ENCODE measurements around the gene ANKRD16.

The ANKRD16 gene

DNA sequence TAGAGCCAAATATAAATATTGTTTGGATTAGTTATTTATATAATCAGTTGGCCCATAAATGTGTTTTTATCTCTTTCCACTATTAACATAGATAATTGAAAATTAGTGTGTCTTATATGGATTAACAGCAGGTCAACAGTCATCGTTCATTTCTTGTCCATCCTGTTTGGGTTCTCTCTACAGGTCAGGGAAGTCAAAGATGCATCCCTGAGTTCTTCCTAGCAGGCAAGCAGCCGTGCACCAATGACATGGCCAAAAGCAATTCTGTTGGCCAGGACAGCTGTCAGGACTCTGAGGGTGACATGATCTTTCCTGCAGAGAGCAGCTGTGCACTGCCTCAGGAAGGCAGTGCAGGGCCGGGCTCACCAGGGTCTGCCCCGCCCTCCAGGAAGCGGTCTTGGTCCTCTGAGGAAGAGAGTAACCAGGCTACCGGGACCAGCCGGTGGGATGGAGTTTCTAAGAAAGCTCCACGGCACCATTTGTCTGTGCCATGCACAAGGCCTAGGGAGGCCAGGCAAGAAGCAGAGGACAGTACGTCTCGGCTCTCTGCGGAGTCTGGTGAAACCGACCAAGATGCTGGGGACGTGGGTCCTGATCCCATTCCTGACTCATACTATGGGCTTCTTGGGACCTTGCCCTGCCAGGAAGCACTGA, 16.3 kb upstream of the ANKRD16 start:
- TF ChIP-seq, protein P1, sequence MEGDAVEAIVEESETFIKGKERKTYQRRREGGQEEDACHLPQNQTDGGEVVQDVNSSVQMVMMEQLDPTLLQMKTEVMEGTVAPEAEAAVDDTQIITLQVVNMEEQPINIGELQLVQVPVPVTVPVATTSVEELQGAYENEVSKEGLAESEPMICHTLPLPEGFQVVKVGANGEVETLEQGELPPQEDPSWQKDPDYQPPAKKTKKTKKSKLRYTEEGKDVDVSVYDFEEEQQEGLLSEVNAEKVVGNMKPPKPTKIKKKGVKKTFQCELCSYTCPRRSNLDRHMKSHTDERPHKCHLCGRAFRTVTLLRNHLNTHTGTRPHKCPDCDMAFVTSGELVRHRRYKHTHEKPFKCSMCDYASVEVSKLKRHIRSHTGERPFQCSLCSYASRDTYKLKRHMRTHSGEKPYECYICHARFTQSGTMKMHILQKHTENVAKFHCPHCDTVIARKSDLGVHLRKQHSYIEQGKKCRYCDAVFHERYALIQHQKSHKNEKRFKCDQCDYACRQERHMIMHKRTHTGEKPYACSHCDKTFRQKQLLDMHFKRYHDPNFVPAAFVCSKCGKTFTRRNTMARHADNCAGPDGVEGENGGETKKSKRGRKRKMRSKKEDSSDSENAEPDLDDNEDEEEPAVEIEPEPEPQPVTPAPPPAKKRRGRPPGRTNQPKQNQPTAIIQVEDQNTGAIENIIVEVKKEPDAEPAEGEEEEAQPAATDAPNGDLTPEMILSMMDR (IDR thresholded peaks at IDR 0.05; ENCODE audit: low read depth, low read length, missing control alignments) = no peak
- no peak for DNase-seq (ENCODE audit: low read depth)

DNA sequence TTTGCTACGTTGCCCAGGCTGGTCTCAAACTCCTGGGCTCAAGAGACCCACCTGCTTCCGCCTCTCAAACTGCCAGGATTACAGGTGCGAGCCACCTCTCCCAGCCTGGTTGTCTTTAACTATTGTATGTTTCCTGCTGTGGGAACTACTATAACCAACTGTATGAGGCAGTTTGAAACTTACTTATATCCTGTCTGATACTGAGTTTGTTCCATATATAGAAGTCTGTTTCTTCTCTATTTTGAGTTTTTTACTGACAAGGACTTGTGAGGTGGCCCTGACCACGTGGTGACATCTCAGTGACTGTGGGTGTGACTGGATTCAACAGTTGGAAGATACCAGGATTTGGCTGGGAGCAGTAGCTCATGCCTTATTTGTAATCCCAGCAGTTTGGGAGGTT, 14.5 kb upstream of the ANKRD16 start:
- DNase-seq (ENCODE audit: low read depth) = peak; percentile 77
- TF ChIP-seq, protein P1 (IDR thresholded peaks at IDR 0.05; ENCODE audit: low read depth, low read length, missing control alignments) = no peak
- no peak overlapping the region; the same call in 1 of the 2 replicates for H3K4me3 ChIP-seq (ENCODE audit: low read depth, low read length)

More for the DNA sequence above, 16.3 kb upstream of the ANKRD16 start:
- H3K4me3 ChIP-seq (ENCODE audit: low read depth, low read length) = no peak overlapping the region

DNA sequence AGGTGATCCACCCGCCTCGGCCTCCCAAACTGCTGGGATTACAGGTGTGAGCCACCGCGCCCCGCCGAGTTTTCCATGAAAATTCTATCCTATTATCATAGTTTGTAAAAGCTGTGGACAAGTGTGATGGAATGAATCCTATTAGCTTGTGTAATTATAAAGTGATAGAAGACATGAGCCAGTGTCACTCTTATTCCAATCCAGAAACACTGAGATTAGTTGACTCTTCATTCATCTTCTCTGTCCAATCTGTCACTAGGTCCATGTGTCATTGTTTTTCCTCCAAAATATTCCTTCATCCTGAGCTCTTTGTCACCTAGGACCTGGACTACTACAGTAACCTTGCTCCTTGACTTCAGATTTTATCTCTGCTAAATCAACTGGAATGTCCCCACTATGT, 13.9 kb upstream of the ANKRD16 start:
- TF ChIP-seq, protein P1 (IDR thresholded peaks at IDR 0.05; ENCODE audit: low read depth, low read length, missing control alignments) = no peak
- no peak overlapping the region for H3K4me3 ChIP-seq (ENCODE audit: low read depth, low read length)
- no peak for DNase-seq (ENCODE audit: low read depth)

DNA sequence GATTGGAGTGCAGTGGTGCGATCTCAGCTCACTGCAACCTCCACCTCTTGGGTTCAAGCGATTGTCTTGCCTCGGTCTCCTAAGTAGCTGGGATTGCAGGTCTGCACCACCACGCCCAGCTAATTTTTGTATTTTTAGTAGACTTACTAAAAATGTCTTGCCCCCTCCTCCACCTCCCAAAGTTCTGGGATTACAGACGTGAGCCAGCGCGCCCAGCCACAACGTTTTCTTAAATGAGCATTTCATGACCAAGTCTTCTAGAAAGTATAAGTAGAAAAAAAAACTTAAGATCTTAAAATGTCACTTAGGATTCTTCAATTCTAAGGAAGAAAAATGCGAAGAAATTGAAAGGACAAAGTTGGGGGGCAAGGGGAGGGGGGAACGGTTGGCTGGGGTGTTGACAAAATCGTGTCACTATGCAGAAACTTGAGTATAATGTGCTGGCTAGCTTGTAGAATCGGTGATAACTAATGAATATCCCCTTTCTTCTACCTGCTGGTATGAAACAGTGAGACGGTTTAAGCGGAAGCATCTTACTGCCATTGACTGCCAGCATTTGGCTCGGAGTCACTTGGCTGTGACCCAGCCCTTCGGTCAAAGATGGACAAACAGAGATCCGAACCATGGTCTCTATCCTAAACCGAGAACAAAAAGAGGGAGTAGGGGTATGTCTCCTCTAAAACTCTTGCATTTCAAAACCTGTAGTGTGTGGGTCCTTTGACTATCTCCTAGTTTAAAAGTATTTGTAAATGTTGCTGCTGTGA, 13.0 kb upstream of the ANKRD16 start:
- TF ChIP-seq, protein P1 (IDR thresholded peaks at IDR 0.05; ENCODE audit: low read depth, low read length, missing control alignments) = no peak
- no peak for DNase-seq (ENCODE audit: low read depth)
- no peak overlapping the region for H3K4me3 ChIP-seq (ENCODE audit: low read depth, low read length)

DNA sequence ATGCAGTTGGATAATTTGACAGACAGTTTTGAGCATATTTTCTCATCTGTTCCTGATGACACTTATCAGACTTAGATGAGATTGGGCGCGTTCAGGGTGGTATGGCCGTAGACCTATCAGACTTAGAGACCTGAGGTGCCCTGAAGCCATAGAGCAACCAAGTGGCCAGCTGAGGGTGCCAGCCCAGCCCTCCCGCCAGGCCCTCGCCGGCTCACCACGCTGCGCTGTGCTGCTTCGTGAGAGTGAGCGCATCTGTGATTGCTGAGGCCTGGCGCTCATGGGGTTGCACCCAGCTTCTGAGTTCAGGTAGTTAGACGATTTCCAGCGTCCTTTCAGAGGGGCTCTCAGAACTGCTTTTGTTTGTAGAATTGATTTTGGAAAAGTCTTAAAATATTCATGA, 10.6 kb upstream of the ANKRD16 start:
- no peak for DNase-seq (ENCODE audit: low read depth)
- TF ChIP-seq, protein P1 (IDR thresholded peaks at IDR 0.05; ENCODE audit: low read depth, low read length, missing control alignments) = no peak
- H3K4me3 ChIP-seq (ENCODE audit: low read depth, low read length) = no peak overlapping the region

DNA sequence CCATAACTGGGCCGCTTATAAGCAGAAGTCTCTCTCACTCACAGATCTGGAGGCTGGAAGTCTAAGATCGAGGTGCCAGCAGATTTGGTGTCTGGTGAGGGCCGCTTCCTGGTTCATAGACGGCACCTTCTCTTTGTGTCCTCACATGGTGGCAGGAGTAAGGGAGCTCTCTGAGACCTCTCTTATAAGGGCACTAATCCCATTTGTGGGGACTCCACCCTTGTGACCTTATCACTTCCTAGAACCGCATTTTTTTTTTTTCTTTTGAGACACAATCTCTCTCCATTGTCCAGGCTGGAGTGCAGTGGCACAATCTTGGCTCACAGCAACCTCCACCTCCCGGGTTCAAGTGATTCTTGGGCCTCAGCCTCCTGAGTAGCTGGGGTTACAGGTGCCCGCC, 8.5 kb upstream of the ANKRD16 start:
- no peak for DNase-seq (ENCODE audit: low read depth)
- TF ChIP-seq, protein P1 (IDR thresholded peaks at IDR 0.05; ENCODE audit: low read depth, low read length, missing control alignments) = no peak
- H3K4me3 ChIP-seq (ENCODE audit: low read depth, low read length) = no peak overlapping the region
